ENCODE measurements around the gene ZNRF2. TPM values are rescaled to one million over a fixed set of nuclear protein-coding genes. Genes with fewer than 3 reads are reported as not detected.
A peak's percentile ranks its signal among the peaks of the same experiment; 100 is the strongest.

ZNRF2 gene
- total RNA-seq, 2 experiments from 2014 or later = 20.4 to 23.6 TPM

DNA sequence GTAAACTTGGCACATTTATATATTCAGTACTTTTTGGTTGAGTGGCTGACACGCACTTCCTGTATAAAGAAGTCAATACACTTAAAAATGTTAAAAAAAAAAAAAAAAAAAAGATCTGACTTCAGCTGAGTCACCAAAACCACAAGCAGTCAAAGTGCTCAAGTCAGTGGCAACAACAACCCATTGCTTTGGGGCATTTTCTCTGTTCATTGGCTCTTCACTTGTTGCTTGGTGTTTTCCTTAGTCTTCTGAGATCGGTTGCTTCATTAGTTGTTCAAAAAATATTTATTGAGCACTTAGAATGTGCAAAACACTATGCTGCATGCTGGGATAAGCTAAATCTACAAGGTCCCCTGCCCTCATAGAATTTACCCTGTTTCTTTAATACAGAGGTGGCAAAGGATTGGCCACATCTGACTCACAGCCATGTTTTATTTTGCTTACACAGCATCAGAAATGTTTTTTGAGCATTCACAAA lies 63.7 kb downstream of the ZNRF2 start:
- intact Hi-C loops (cut with DNase I, micrococcal nuclease) = loop anchor here (1.0 to 5.0 kb wide), 3 partner anchors 41 to 321 kb away; partner anchors contain the start of genes FKBP14 (in 2 of the 2), PLEKHA8 (in 2 of the 2) and ZNRF2 (in 1 of the 2)
- Histone ChIP-seq H3K36me3 (ENCODE audit: insufficient read depth, low read length) (no peaks in the 10 kb centered on the region), H3K27me3 (ENCODE audit: control insufficient read depth in 1 of 2, insufficient read depth in 2 of 2, low read length in 2 of 2) (no peaks in the 10 kb centered on the region), H3K4me1 (ENCODE audit: insufficient read depth, low read length) (peaks cover 14% of the 10 kb centered on the region), H3K27ac (ENCODE audit: low read depth in 1 of 2, low read length in 2 of 2) (peak overlapping the region; percentile 7 to 20), H3K4me3 (ENCODE audit: low read length) (peak overlapping the region; percentile 24), H3K9me3 (ENCODE audit: control insufficient read depth in 1 of 2, insufficient read depth in 1 of 2, low read length in 2 of 2) (no peaks in the 10 kb centered on the region)
- DNase-seq = peak in 13 of 14 experiments; percentile 12 to 93 (median 35)
- ChIA-PET POLR2A (interaction anchor here (0.7 to 6.6 kb wide), 14 partner anchors 9 to 498 kb away, joined by 3 to 62 read pairs (median 5); partner anchors contain the start of genes FKBP14, MTURN and ZNRF2), CTCF (interaction anchor here (0.5 to 2.6 kb wide), 5 partner anchors 25 to 72 kb away, joined by 3 to 10 read pairs (median 3); partner anchors contain the start of gene ZNRF2)
- Mint-ChIP-seq H3K9me3 (no peaks in the 10 kb centered on the region), H3K4me3 (peak overlapping the region; percentile 31), H3K36me3 (ENCODE audit: low read depth) (no peaks in the 10 kb centered on the region), H3K4me1 (ENCODE audit: low read depth) (peaks cover 64% of the 10 kb centered on the region), H3K27ac (peak overlapping the region; percentile 93), H3K27me3 (no peaks in the 10 kb centered on the region)
- ATAC-seq (ENCODE audit: poor library complexity) = peak; percentile 88
- TF ChIP-seq, protein P1, sequence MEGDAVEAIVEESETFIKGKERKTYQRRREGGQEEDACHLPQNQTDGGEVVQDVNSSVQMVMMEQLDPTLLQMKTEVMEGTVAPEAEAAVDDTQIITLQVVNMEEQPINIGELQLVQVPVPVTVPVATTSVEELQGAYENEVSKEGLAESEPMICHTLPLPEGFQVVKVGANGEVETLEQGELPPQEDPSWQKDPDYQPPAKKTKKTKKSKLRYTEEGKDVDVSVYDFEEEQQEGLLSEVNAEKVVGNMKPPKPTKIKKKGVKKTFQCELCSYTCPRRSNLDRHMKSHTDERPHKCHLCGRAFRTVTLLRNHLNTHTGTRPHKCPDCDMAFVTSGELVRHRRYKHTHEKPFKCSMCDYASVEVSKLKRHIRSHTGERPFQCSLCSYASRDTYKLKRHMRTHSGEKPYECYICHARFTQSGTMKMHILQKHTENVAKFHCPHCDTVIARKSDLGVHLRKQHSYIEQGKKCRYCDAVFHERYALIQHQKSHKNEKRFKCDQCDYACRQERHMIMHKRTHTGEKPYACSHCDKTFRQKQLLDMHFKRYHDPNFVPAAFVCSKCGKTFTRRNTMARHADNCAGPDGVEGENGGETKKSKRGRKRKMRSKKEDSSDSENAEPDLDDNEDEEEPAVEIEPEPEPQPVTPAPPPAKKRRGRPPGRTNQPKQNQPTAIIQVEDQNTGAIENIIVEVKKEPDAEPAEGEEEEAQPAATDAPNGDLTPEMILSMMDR (IDR thresholded peaks at IDR 0.05) = no peak

DNA sequence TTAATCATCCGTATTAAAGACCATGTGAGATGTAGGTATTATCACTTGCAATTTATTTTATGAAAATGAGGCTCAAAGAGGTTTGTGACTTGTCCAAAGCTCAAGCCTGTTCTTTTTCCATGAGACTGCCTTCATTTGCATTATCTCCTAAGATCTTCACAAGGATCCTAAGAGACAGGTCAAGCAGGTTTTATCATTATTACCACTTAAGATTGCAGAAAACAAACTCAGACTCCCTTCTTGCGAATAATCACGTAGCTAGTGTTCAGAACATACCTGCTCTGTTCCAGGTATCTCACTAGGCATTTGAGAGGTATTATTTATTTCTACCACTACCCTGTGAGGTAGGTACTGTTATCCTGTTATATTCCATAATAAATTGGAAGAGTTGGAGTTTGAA lies 64.8 kb downstream of the ZNRF2 start:
- intact Hi-C loops (cut with DNase I, micrococcal nuclease) = loop anchor here (5.0 kb wide), 2 partner anchors 42 to 322 kb away; partner anchors contain the start of genes FKBP14 (in 2 of the 2) and PLEKHA8 (in 2 of the 2)
- no peak for ATAC-seq (ENCODE audit: poor library complexity)
- peak overlapping the region; percentile 93 for H3K27ac Mint-ChIP-seq
- Histone ChIP-seq H3K36me3 (ENCODE audit: insufficient read depth, low read length) (no peaks in the 10 kb centered on the region), H3K27me3 (ENCODE audit: control insufficient read depth in 1 of 2, insufficient read depth in 2 of 2, low read length in 2 of 2) (no peaks in the 10 kb centered on the region), H3K27ac (ENCODE audit: low read depth in 1 of 2, low read length in 2 of 2) (peak overlapping the region in 1 of 2 donors; percentile 20), H3K9me3 (ENCODE audit: control insufficient read depth in 1 of 2, insufficient read depth in 1 of 2, low read length in 2 of 2) (no peaks in the 10 kb centered on the region), H3K4me1 (ENCODE audit: insufficient read depth, low read length) (peaks cover 12% of the 10 kb centered on the region), H3K4me3 (ENCODE audit: low read length) (no peak overlapping the region)
- H3K27me3 Mint-ChIP-seq = no peaks in the 10 kb centered on the region
- no peaks in the 10 kb centered on the region for H3K9me3 Mint-ChIP-seq
- TF ChIP-seq, protein P1 (IDR thresholded peaks at IDR 0.05) = no peak
- no peaks in the 10 kb centered on the region for H3K36me3 Mint-ChIP-seq (ENCODE audit: low read depth)
- ChIA-PET CTCF (interaction anchor here (1.1 to 2.6 kb wide), 5 partner anchors 10 to 73 kb away, joined by 3 to 10 read pairs (median 6); partner anchors contain the start of gene ZNRF2), POLR2A (interaction anchor here (0.6 to 6.6 kb wide), 11 partner anchors 10 to 322 kb away, joined by 3 to 62 read pairs (median 6); partner anchors contain the start of genes FKBP14 and ZNRF2)
- peaks cover 59% of the 10 kb centered on the region for H3K4me1 Mint-ChIP-seq (ENCODE audit: low read depth)
- no peak for DNase-seq
- no peak overlapping the region for H3K4me3 Mint-ChIP-seq

DNA sequence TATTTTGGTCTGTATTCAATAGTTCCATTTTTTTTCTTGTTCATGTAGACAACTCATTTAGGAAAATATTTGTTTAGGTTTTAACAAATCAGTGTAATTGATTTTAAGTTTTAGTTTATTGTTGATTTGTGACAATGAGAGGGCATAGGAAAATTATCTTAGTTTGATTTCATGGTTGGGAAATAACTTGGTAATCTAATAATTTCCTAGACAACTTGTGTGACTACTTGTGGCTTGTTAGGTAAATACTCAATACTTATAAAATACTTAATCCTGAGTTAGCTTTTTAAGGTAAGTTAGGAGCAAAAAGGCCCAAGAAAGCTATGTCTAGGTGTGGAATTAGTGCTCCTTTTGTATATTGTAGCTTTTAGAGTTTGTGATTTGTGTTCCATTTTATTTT lies 65.4 kb downstream of the ZNRF2 start:
- CTCF ChIA-PET = interaction anchor here (0.9 to 2.6 kb wide), 3 partner anchors 27 to 74 kb away, joined by 3 to 10 read pairs (median 6); partner anchors contain the start of gene ZNRF2
- POLR2A ChIA-PET = interaction anchor here (0.6 to 6.6 kb wide), 4 partner anchors 14 to 65 kb away, joined by 3 to 62 read pairs (median 24); partner anchors contain the start of gene ZNRF2
- H3K4me1 Mint-ChIP-seq (ENCODE audit: low read depth) = peaks cover 53% of the 10 kb centered on the region

More for the DNA sequence above, 65.4 kb downstream of the ZNRF2 start:
- Mint-ChIP-seq H3K9me3 (no peaks in the 10 kb centered on the region), H3K27me3 (no peaks in the 10 kb centered on the region), H3K4me3 (no peak overlapping the region), H3K36me3 (ENCODE audit: low read depth) (no peaks in the 10 kb centered on the region), H3K27ac (peak overlapping the region; percentile 93)
- Histone ChIP-seq H3K9me3 (ENCODE audit: control insufficient read depth in 1 of 2, insufficient read depth in 1 of 2, low read length in 2 of 2) (no peaks in the 10 kb centered on the region), H3K36me3 (ENCODE audit: insufficient read depth, low read length) (no peaks in the 10 kb centered on the region), H3K4me1 (ENCODE audit: insufficient read depth, low read length) (peaks cover 12% of the 10 kb centered on the region), H3K27ac (ENCODE audit: low read depth in 1 of 2, low read length in 2 of 2) (peak overlapping the region in 1 of 2 donors; percentile 18), H3K4me3 (ENCODE audit: low read length) (no peak overlapping the region), H3K27me3 (ENCODE audit: control insufficient read depth in 1 of 2, insufficient read depth in 2 of 2, low read length in 2 of 2) (no peaks in the 10 kb centered on the region)
- TF ChIP-seq, protein P1 (IDR thresholded peaks at IDR 0.05) = no peak
- intact Hi-C loops (cut with DNase I, micrococcal nuclease) = loop anchor here (5.0 to 10.0 kb wide), 7 partner anchors 43 to 323 kb away; partner anchors contain the start of genes FKBP14 (in 2 of the 2), PLEKHA8 (in 2 of the 2), GGCT (in 1 of the 2) and MTURN (in 1 of the 2)
- ATAC-seq (ENCODE audit: poor library complexity) = no peak
- no peak for DNase-seq

All from CD4-positive, alpha-beta T cell (primary cell).